ENCODE data around the gene PPCDC.

Gene PPCDC

GRCh38 chr15:74983725-74984231, 39.6 kb upstream of the PPCDC start:
- Histone ChIP-seq H3K9ac (ENCODE audit: low read depth, low read length, poor library complexity, severe bottlenecking) (no peak overlapping the region), H3K9me2 (replicated peaks; ENCODE audit: low read depth, low read length) (no peaks in the 10 kb centered on the region), H4K20me1 (ENCODE audit: insufficient read depth, low read length, poor library complexity, severe bottlenecking) (no peaks in the 10 kb centered on the region), H3K36me3 (ENCODE audit: insufficient read depth, low read length) (no peaks in the 10 kb centered on the region), H3K9me3 (ENCODE audit: insufficient read depth, low read depth, low read length) (no peaks in the 10 kb centered on the region), H3K4me3 (ENCODE audit: low read length, poor library complexity, severe bottlenecking) (no peak overlapping the region), H3K27me3 (ENCODE audit: insufficient read depth, low read length, poor library complexity, severe bottlenecking) (no peaks in the 10 kb centered on the region), H3F3A (ENCODE audit: low read depth) (no peaks in the 10 kb centered on the region), H2AFZ (ENCODE audit: low read length) (no peak overlapping the region), H3K4me1 (ENCODE audit: insufficient read depth, low read length, poor library complexity, severe bottlenecking) (no peaks in the 10 kb centered on the region), H3K4me2 (ENCODE audit: low read depth, low read length, poor library complexity, severe bottlenecking) (no peak overlapping the region), H3K79me2 (ENCODE audit: insufficient read depth, low read length) (no peaks in the 10 kb centered on the region)
- TF ChIP-seq CTCF (conservative IDR thresholded peaks at IDR 0.05; ENCODE audit: low read length), result no peak
- no peak for TF ChIP-seq EZH2phosphoT487 (IDR thresholded peaks at IDR 0.05; ENCODE audit: borderline replicate concordance)

GRCh38 chr15:74988007-74988800, 35.2 kb upstream of the PPCDC start:
- Histone ChIP-seq H3K4me2 (ENCODE audit: low read depth, low read length, poor library complexity, severe bottlenecking) (no peak overlapping the region), H3K4me3 (ENCODE audit: low read length, poor library complexity, severe bottlenecking) (no peak overlapping the region), H3K79me2 (ENCODE audit: insufficient read depth, low read length) (no peaks in the 10 kb centered on the region), H3F3A (ENCODE audit: low read depth) (no peaks in the 10 kb centered on the region), H3K9ac (ENCODE audit: low read depth, low read length, poor library complexity, severe bottlenecking) (no peak overlapping the region), H3K9me3 (ENCODE audit: insufficient read depth, low read depth, low read length) (no peaks in the 10 kb centered on the region), H3K36me3 (ENCODE audit: insufficient read depth, low read length) (no peaks in the 10 kb centered on the region), H4K20me1 (ENCODE audit: insufficient read depth, low read length, poor library complexity, severe bottlenecking) (no peaks in the 10 kb centered on the region), H3K4me1 (ENCODE audit: insufficient read depth, low read length, poor library complexity, severe bottlenecking) (no peaks in the 10 kb centered on the region), H3K27me3 (ENCODE audit: insufficient read depth, low read length, poor library complexity, severe bottlenecking) (no peaks in the 10 kb centered on the region), H2AFZ (ENCODE audit: low read length) (no peak overlapping the region), H3K9me2 (replicated peaks; ENCODE audit: low read depth, low read length) (no peaks in the 10 kb centered on the region)
- TF ChIP-seq EZH2phosphoT487 (IDR thresholded peaks at IDR 0.05; ENCODE audit: borderline replicate concordance) (no peak), CTCF (conservative IDR thresholded peaks at IDR 0.05; ENCODE audit: low read length) (peak; percentile 78)

- Histone ChIP-seq H3K4me2 (ENCODE audit: low read depth, low read length, poor library complexity, severe bottlenecking) (no peak overlapping the region), H3K4me3 (ENCODE audit: low read length, poor library complexity, severe bottlenecking) (no peak overlapping the region), H2AFZ (ENCODE audit: low read length) (no peak overlapping the region), H3K79me2 (ENCODE audit: insufficient read depth, low read length) (no peaks in the 10 kb centered on the region), H3K27me3 (ENCODE audit: insufficient read depth, low read length, poor library complexity, severe bottlenecking) (no peaks in the 10 kb centered on the region), H4K20me1 (ENCODE audit: insufficient read depth, low read length, poor library complexity, severe bottlenecking) (no peaks in the 10 kb centered on the region), H3K4me1 (ENCODE audit: insufficient read depth, low read length, poor library complexity, severe bottlenecking) (no peaks in the 10 kb centered on the region), H3K36me3 (ENCODE audit: insufficient read depth, low read length) (no peaks in the 10 kb centered on the region), H3F3A (ENCODE audit: low read depth) (no peaks in the 10 kb centered on the region), H3K9me3 (ENCODE audit: insufficient read depth, low read depth, low read length) (no peaks in the 10 kb centered on the region), H3K9me2 (replicated peaks; ENCODE audit: low read depth, low read length) (no peaks in the 10 kb centered on the region), H3K9ac (ENCODE audit: low read depth, low read length, poor library complexity, severe bottlenecking) (no peak overlapping the region)
- TF ChIP-seq EZH2phosphoT487 (IDR thresholded peaks at IDR 0.05; ENCODE audit: borderline replicate concordance), result no peak
- TF ChIP-seq CTCF (conservative IDR thresholded peaks at IDR 0.05; ENCODE audit: low read length), result no peak
Observed at GRCh38 chr15:74989527-74989926, 33.9 kb upstream of the PPCDC start.
